Mesothelial cell of epicardium (in vitro differentiated cells): ENCODE results near the gene ASMTL. TPM values are rescaled to one million over a fixed set of nuclear protein-coding genes. Genes with fewer than 3 reads are reported as not detected.
"Not testable (repeated sequence)": the region's sequence is repeated elsewhere in the genome, so short reads cannot be mapped to it uniquely, and the experiment has no call there.

Experiments
- DNase-seq, 2 experiments: peaks; one replicate each; pipeline ENCODE4 v3.0.0; 2021; ENCODE audit warnings: low spot score in 2 of 2; ENCODE audit not compliant: unreplicated experiment in 2 of 2
- H3K27ac Mint-ChIP-seq: 2 replicates; pipeline ENCODE4 v1.8.0; 2021; ENCODE audit warnings: mixed read lengths
- H3K27me3 Mint-ChIP-seq: 2 replicates; pipeline ENCODE4 v1.8.0; 2021; ENCODE audit warnings: low read depth, mixed read lengths
- H3K36me3 Mint-ChIP-seq: 2 replicates; pipeline ENCODE4 v1.8.0; 2021; ENCODE audit warnings: mixed read lengths
- H3K4me1 Mint-ChIP-seq: 2 replicates; pipeline ENCODE4 v1.8.0; 2021; ENCODE audit warnings: mixed read lengths
- H3K4me3 Mint-ChIP-seq: 2 replicates; pipeline ENCODE4 v1.8.0; 2021; ENCODE audit warnings: mild to moderate bottlenecking, moderate library complexity, mixed read lengths
- H3K9me3 Mint-ChIP-seq: 2 replicates; pipeline ENCODE4 v1.8.0; 2021; ENCODE audit warnings: mixed read lengths
- total RNA-seq: library from RNA; stranded (reverse); gene quantifications from 3 replicates; pipeline ENCODE4 v1.2.1, GENCODE V29; 2021
- TF ChIP-seq, protein P1 (sequence below): fragments of 200-600 bp; sonication (generic); IDR thresholded peaks from one replicate; pipeline ENCODE4 v1.5.0; 2021; ENCODE audit warnings: antibody characterized with exemption; ENCODE audit not compliant: unreplicated experiment

Gene ASMTL
- total RNA-seq, 1 donor from 2014 or later, result 31.9 TPM

DNA sequence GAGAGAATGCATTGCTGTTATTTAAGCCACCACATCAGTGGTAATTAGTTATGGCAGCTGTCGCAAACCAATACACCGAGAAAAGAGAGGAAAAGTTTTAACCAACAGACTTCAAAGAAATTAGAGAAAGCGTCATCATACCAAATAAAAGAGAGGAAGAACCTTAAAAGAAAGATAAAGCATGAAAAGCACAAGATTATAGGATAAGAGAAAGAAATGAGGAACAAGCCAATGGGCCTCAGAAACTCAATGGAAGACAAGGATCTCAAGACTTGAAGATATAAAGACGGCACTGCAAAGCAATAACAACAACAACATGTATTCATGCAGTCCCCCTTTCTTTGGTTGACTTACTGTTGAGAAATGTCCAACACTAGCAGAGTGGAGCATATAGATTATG, 22.8 kb upstream of the ASMTL start:
- Mint-ChIP-seq H3K27ac (no peak overlapping the region), H3K4me1 (no peaks in the 10 kb centered on the region), H3K9me3 (peaks cover 37% of the 10 kb centered on the region), H3K27me3 (peaks cover 3% of the 10 kb centered on the region), H3K36me3 (no peaks in the 10 kb centered on the region), H3K4me3 (no peak overlapping the region)
- TF ChIP-seq, protein P1, sequence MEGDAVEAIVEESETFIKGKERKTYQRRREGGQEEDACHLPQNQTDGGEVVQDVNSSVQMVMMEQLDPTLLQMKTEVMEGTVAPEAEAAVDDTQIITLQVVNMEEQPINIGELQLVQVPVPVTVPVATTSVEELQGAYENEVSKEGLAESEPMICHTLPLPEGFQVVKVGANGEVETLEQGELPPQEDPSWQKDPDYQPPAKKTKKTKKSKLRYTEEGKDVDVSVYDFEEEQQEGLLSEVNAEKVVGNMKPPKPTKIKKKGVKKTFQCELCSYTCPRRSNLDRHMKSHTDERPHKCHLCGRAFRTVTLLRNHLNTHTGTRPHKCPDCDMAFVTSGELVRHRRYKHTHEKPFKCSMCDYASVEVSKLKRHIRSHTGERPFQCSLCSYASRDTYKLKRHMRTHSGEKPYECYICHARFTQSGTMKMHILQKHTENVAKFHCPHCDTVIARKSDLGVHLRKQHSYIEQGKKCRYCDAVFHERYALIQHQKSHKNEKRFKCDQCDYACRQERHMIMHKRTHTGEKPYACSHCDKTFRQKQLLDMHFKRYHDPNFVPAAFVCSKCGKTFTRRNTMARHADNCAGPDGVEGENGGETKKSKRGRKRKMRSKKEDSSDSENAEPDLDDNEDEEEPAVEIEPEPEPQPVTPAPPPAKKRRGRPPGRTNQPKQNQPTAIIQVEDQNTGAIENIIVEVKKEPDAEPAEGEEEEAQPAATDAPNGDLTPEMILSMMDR, result no peak
- DNase-seq, result no peak

DNA sequence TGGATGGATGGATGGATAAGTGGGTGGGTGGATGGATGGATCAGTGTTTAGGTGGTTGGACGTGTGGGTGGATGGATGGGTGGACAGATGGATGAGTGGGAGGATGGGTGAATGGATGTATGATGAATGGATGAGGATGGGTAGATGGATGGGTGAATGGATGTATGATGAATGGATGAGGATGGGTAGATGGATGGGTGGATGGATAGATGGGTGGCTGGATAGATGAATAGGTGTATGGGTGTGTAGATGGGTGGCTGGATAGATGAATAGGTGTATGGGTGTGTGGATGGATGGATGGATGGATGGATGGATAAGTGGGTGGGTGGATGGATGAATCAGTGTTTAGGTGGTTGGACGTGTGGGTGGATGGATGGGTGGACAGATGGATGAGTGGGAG, 21.9 kb upstream of the ASMTL start:
- H3K9me3 Mint-ChIP-seq, result peaks cover 29% of the 10 kb centered on the region
- H3K36me3 Mint-ChIP-seq, H3K27ac Mint-ChIP-seq, H3K4me1 Mint-ChIP-seq, H3K4me3 Mint-ChIP-seq, H3K27me3 Mint-ChIP-seq, DNase-seq: not testable (repeated sequence)

- Mint-ChIP-seq H3K27ac (no peak overlapping the region), H3K4me1 (no peaks in the 10 kb centered on the region), H3K9me3 (peaks cover 17% of the 10 kb centered on the region), H3K27me3 (peaks cover 6% of the 10 kb centered on the region), H3K4me3 (no peak overlapping the region), H3K36me3 (no peaks in the 10 kb centered on the region)
- TF ChIP-seq, protein P1, result no peak
- DNase-seq, result no peak
These were observed 20.3 kb upstream of the ASMTL start for GRCh38 chrX:1472975-1473374.

DNA sequence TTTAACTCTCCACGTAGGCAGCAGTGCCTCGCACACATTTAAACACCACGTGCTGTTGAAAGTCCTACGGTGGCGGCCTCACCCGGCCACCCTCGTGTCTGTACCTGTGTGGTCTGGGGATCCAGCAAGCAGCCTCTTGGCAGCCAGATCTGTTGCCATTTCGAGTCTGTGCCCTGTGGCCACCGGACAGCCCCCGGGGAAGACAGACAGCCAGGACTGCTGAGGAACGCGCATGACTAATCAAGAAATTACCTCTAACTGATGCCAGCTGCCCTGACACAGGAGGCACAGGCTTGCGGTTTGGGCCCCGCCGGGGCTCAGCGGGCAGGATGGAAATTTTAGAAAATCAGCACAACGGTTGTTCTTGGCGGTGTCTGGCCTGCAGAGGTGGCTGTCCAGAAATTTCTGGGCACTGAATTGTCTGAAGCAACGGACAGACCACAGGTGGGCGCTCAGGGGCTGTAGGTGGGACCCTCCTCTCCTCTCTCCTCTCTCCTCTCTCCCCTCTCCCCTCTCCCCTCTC, 15.6 kb upstream of the ASMTL start:
- H3K9me3 Mint-ChIP-seq, result peaks cover 6% of the 10 kb centered on the region
- H3K27me3 Mint-ChIP-seq, result peaks cover 27% of the 10 kb centered on the region
- no peaks in the 10 kb centered on the region for H3K4me1 Mint-ChIP-seq
- TF ChIP-seq, protein P1, result no peak
- no peaks in the 10 kb centered on the region for H3K36me3 Mint-ChIP-seq
- no peak overlapping the region for H3K4me3 Mint-ChIP-seq
- peak in 1 of 2 experiments; percentile 16 for DNase-seq
- H3K27ac Mint-ChIP-seq, result no peak overlapping the region

DNA sequence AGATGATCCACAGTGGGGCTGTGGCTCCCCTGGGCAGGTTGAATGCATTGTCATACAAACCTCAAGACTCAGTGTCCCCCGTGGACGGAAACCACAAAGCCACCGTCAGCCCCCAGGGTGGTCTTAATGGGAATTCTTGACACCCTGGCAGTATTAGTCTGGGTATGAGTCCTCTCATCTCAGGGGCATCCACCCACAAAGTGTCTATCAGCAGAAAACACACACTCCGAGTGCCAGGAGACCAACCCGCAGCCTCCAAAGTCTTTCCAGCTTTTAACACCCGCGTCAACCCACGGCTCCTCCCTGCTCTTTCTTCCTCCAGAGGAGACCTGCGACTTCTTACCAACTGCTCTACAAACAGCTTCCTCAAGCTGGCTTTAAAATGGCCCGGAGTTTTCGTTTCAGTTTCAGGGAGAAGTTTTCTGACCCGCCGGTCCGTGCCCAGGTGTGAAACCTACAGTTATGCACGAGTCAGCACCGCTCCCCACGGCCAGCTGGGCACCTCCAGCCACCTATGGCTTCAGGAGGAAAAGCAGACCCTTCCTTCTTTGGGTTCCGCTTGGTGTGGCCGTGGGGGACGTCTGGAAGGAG, 14.4 kb upstream of the ASMTL start:
- Mint-ChIP-seq H3K9me3 (peaks cover 4% of the 10 kb centered on the region), H3K27me3 (peaks cover 34% of the 10 kb centered on the region)

DNA sequence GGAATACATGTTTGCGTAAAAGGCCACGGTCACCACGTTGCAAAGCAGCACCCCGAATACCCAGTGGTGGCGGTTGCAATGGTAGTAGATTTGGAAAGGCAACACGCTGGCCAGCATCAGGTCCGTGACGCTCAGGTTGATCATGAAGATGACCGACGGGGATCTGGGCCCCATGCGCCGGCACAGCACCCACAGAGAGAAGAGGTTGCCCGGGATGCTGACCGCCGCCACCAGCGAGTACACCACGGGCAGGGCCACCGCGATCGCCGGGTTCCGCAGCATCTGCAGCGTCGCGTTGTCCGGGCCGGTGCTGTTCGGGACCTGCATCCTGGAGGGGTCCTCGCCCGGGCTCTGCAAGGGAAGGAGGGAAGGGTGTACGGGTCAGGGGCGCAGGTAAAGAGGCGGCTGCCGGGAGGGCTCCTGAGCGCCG, 13.5 kb upstream of the ASMTL start:
- no peak overlapping the region for H3K27ac Mint-ChIP-seq
- TF ChIP-seq, protein P1, result no peak
- H3K36me3 Mint-ChIP-seq, result no peaks in the 10 kb centered on the region
- no peaks in the 10 kb centered on the region for H3K9me3 Mint-ChIP-seq
- peak in 1 of 2 experiments; percentile 27 for DNase-seq
- no peaks in the 10 kb centered on the region for H3K4me1 Mint-ChIP-seq
- peaks cover 34% of the 10 kb centered on the region for H3K27me3 Mint-ChIP-seq
- no peak overlapping the region for H3K4me3 Mint-ChIP-seq

More for the DNA sequence above, 14.4 kb upstream of the ASMTL start:
- no peak overlapping the region for H3K27ac Mint-ChIP-seq
- peak in 1 of 2 experiments; percentile 36 for DNase-seq
- no peaks in the 10 kb centered on the region for H3K4me1 Mint-ChIP-seq
- TF ChIP-seq, protein P1, result no peak
- H3K36me3 Mint-ChIP-seq, result no peaks in the 10 kb centered on the region
- H3K4me3 Mint-ChIP-seq, result no peak overlapping the region
